ENCODE measurements around the gene ATP6V1E1. TPM values are rescaled to one million over a fixed set of nuclear protein-coding genes. Genes with fewer than 3 reads are reported as not detected.

Gene ATP6V1E1
- total and polyA plus RNA-seq, 2 experiments from 2014 or later = 75.2 to 113 TPM

- TF ChIP-seq CTCF (IDR thresholded peaks at IDR 0.05; ENCODE audit: low read depth, low read length) = no peak
- Histone ChIP-seq H3K4me1 (ENCODE audit: low read depth) (no peaks in the 10 kb centered on the region), H3K27ac (no peak overlapping the region), H3K4me3 (no peak overlapping the region), H3K9me3 (ENCODE audit: low read depth) (no peaks in the 10 kb centered on the region), H3K27me3 (no peaks in the 10 kb centered on the region), H3K36me3 (peaks cover 51% of the 10 kb centered on the region)
- no peak for DNase-seq (ENCODE audit: low read depth in 1 of 2, low spot score in 1 of 2)
Measured at GRCh38 chr22:17597217-17597616, 31.3 kb downstream of the ATP6V1E1 start.

DNA sequence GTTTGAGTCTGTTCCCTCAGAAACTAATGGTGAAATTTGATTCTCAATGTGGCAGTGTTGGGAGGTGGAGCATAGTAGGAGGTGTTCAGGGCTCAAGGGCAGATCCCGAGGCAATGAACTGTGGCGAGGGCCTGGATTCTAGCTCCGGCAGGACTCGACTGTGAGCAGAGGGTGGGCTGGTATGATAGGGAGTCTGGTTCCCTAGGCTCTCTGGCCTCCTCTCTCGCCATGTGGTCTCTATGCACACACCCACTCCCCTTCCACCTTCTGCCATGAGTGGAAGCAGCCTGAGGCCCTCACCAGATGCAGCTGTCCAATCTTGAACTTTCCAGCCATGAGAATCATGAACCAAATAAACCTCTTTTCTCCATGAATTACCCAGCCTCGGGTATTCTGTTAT is 32.3 kb downstream of the ATP6V1E1 start:
- Histone ChIP-seq H3K27ac (no peak overlapping the region), H3K36me3 (peaks cover 59% of the 10 kb centered on the region), H3K4me3 (no peak overlapping the region), H3K9me3 (ENCODE audit: low read depth) (no peaks in the 10 kb centered on the region), H3K4me1 (ENCODE audit: low read depth) (no peaks in the 10 kb centered on the region), H3K27me3 (no peaks in the 10 kb centered on the region)
- no peak for TF ChIP-seq CTCF (IDR thresholded peaks at IDR 0.05; ENCODE audit: low read depth, low read length)
- DNase-seq (ENCODE audit: low read depth in 1 of 2, low spot score in 1 of 2) = no peak

DNA sequence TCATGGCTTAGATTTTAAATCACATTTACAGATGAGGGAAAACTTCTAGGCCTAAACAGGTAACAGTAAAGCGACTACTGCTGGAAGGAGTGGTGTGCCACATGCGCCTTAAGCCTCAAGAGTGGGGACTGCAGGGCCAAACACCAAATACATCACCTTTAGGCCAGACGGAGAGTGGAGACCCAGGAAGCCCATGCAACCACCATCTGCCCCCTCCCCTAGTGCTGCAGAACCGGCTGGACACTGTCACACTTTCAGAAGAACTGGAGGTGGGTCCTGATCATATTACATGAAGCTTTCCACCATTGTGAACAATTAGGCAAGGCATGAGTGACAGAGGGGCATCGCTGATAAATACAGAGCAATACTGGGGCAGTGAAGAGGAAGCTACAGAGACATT is 36.3 kb downstream of the ATP6V1E1 start:
- Histone ChIP-seq H3K9me3 (ENCODE audit: low read depth) (no peaks in the 10 kb centered on the region), H3K4me3 (no peak overlapping the region), H3K27me3 (no peaks in the 10 kb centered on the region), H3K27ac (no peak overlapping the region), H3K4me1 (ENCODE audit: low read depth) (no peaks in the 10 kb centered on the region), H3K36me3 (peaks cover 30% of the 10 kb centered on the region)
- no peak for TF ChIP-seq CTCF (IDR thresholded peaks at IDR 0.05; ENCODE audit: low read depth, low read length)
- DNase-seq (ENCODE audit: low read depth in 1 of 2, low spot score in 1 of 2) = no peak

DNA sequence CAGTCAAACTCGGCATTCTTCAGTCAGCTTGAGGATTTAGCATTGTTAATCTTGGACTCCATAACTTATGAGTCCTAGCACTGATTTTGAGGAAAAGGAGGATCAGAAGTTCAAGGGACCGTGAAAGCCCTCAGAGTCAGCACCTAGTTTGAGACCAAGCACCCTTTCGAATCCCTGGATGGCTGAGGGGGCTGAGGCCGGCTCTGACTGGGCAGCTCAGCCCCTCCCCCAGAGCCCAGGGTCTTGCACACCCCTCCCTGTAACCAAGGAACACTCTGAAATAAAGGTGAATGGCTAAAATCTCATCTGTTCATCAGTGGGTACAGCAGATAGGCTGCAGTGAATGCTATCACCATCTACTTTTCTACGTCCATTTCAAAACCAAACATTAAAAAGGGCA is 38.0 kb downstream of the ATP6V1E1 start:
- TF ChIP-seq CTCF (IDR thresholded peaks at IDR 0.05; ENCODE audit: low read depth, low read length) = no peak

DNA sequence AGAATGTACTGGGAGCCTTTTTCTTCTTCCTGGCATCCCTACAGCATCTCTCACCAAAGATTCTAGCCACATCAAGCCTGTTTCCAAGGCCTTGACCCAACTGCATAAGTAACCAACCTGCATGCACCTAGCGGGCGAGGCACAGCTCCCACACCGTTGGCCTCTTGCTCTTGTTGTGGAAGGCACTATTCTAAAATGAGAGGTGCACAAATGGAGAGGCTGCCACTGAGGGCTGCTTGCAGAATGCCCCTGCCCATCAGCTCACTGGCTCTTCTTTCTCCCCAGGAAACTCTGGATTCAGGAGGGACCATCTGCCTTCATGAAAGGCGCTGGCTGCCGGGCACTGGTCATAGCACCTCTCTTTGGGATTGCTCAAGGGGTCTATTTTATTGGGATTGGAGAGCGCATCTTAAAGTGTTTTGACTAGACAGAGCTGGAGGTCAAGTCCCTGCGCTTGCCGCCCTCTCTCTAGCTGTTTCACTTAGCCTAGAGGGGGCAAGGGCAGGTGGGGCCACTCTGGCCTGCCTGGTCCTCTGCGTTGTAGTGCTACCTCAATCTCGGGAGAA is 38.7 kb downstream of the ATP6V1E1 start:
- Histone ChIP-seq H3K9me3 (ENCODE audit: low read depth) (no peaks in the 10 kb centered on the region), H3K4me1 (ENCODE audit: low read depth) (no peaks in the 10 kb centered on the region), H3K27me3 (no peaks in the 10 kb centered on the region), H3K4me3 (no peak overlapping the region), H3K27ac (peak overlapping the region; percentile 43), H3K36me3 (peaks cover 26% of the 10 kb centered on the region)
- TF ChIP-seq CTCF (IDR thresholded peaks at IDR 0.05; ENCODE audit: low read depth, low read length) = no peak
- DNase-seq (ENCODE audit: low read depth in 1 of 2, low spot score in 1 of 2) = no peak

More for the DNA sequence above, 38.0 kb downstream of the ATP6V1E1 start:
- peaks cover 29% of the 10 kb centered on the region for H3K36me3 ChIP-seq
- no peaks in the 10 kb centered on the region for H3K9me3 ChIP-seq (ENCODE audit: low read depth)
- H3K27me3 ChIP-seq = no peaks in the 10 kb centered on the region
- H3K4me1 ChIP-seq (ENCODE audit: low read depth) = no peaks in the 10 kb centered on the region
- H3K4me3 ChIP-seq = no peak overlapping the region
- H3K27ac ChIP-seq = peak overlapping the region; percentile 43
- no peak for DNase-seq (ENCODE audit: low read depth in 1 of 2, low spot score in 1 of 2)
